Keratinocyte (primary cell): ENCODE data around the gene PIWIL1.

ENCODE experiments used
- EZH2 ChIP-seq: IDR thresholded peaks from one replicate; pipeline ENCODE4 v1.6.1; 2012; ENCODE audit warnings: inconsistent platforms, mild to moderate bottlenecking, low read length, moderate library complexity
- TF ChIP-seq, protein P1 (sequence below), 3 experiments: IDR thresholded peaks in 1 of 3; conservative IDR thresholded peaks in 1 of 3; optimal IDR thresholded peaks in 1 of 3; 2 replicates in 2 of 3; 3 replicates in 1 of 3; pipeline versions ENCODE3 to v1.5.1; 2011; ENCODE audit warnings: low read length in 3 of 3, mild to moderate bottlenecking in 3 of 3, moderate library complexity in 2 of 3, control low read depth in 1 of 3, inconsistent platforms in 1 of 3; ENCODE audit not compliant: insufficient read depth in 2 of 3; ENCODE audit errors: extremely low read depth in 1 of 3

DNA sequence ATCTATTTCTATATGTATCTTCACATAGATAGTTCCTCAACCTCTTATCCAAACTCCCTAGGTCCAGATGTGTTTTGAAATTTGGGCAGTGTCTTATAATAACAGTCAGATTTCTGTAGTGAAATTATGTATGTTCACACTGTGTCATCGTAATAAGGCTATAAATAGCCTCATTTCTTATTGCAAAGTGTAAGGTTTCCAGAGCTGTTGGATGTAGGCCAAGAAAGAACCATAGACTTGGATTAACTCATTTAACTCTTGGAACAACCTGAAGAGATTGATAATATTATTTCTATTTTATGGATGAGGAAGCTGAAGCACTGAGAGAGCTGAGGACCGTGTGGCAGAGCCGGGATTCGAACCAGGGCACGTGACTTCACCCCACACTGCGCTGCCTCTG, 49.0 kb upstream of the PIWIL1 start:
- TF ChIP-seq, protein P1, sequence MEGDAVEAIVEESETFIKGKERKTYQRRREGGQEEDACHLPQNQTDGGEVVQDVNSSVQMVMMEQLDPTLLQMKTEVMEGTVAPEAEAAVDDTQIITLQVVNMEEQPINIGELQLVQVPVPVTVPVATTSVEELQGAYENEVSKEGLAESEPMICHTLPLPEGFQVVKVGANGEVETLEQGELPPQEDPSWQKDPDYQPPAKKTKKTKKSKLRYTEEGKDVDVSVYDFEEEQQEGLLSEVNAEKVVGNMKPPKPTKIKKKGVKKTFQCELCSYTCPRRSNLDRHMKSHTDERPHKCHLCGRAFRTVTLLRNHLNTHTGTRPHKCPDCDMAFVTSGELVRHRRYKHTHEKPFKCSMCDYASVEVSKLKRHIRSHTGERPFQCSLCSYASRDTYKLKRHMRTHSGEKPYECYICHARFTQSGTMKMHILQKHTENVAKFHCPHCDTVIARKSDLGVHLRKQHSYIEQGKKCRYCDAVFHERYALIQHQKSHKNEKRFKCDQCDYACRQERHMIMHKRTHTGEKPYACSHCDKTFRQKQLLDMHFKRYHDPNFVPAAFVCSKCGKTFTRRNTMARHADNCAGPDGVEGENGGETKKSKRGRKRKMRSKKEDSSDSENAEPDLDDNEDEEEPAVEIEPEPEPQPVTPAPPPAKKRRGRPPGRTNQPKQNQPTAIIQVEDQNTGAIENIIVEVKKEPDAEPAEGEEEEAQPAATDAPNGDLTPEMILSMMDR (optimal IDR thresholded peaks at IDR 0.05 in 1 of 3, IDR thresholded peaks at IDR 0.05 in 1 of 3, conservative IDR thresholded peaks at IDR 0.05 in 1 of 3; ENCODE audit: extremely low read depth in 1 of 3, insufficient read depth in 2 of 3, low read length in 3 of 3), result no peak
- no peak for TF ChIP-seq EZH2
